Globus pallidus (tissue), 1 donor: ENCODE data around the gene GMDS.
"Not testable (repeated sequence)": the region's sequence is repeated elsewhere in the genome, so short reads cannot be mapped to it uniquely, and the experiment has no call there.

Source experiments
- DNase-seq: peaks from one replicate; pipeline ENCODE4 v3.0.0-alpha.2; 2015; ENCODE audit warnings: low spot score

Gene GMDS

GRCh38 chr6:1686117-1687098 lies 559.0 kb downstream of the GMDS start:
- no peak for DNase-seq

GRCh38 chr6:1679688-1680068 lies 565.7 kb downstream of the GMDS start:
- DNase-seq: no peak

GRCh38 chr6:1679031-1679687 lies 566.2 kb downstream of the GMDS start:
- no peak for DNase-seq

- DNase-seq: no peak
Observed at GRCh38 chr6:1678201-1678600, 567.2 kb downstream of the GMDS start.

DNA sequence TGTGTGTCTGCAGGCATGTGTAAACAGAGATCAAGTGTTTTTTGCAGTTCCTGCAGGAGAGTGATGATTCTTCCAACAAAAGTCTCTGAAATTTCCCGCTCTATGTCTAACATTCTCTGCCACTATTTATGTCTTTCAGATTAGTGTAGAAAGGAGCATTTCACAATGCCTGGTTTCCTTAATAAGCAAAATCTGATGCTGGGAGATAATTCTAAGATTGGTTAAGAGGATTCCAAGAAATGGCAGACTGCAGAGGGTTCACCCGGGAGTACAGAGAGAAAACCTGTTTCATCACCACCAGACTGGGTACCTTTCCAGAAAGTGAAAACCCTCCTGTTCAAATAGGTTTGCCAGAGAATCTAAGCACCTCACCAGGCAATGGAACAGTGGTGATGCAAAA lies 573.0 kb downstream of the GMDS start:
- DNase-seq: no peak

DNA sequence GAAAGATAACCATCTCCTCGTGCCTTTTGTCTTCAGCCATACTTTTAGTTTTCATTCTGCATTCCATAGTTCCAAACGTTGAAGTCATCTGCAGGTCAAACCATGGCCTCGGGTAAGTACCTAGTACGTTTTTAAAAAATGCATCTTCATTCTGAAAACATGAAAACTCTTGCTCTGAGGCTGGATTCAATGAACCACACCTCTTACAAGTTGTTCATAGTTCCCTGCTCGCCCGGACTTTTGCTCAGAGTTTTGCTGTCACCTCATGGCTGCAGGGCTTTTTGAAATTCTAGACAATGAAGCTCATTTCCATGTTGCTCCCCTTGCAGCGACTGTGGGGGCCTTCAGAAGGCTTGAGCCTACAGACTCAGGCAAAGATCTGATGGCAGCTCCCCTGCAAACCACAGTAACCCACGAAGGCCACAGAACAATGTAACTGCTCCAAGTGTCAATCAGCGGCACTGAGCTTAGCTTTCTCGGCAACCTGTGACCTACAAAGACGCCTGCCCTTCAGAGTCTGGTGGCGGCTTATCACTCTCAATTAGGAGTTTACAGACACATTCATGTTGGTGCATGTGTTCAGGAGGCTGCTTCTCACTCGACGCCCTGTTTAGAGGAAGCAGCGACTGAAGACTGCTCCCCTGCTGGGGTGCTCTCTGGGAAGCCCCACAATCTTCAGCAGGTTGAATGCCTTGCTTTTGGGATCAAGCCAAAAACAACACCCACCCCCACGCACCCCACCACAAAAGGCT lies 574.5 kb downstream of the GMDS start:
- DNase-seq: no peak

- no peak for DNase-seq
Observed at GRCh38 chr6:1669996-1670395, 575.4 kb downstream of the GMDS start.

DNA sequence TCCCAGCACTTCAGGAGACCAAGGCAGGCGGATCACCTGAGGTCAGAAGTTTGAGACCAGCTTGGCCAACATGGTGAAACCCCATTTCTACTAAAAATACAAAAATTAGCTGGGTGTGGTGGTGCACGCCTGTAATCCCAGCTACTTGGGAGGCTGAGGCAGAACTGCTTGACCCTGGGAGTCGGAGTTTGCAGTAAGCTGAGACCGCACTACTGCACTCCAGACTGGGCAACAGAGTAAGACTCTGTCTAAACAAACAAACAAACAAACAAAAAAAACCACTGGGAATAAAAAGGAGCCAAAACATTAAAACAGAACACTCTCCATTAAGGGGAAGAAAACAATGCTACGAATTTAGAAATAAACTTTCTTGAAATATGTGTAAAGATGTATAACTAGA lies 576.9 kb downstream of the GMDS start:
- DNase-seq: not testable (repeated sequence)

DNA sequence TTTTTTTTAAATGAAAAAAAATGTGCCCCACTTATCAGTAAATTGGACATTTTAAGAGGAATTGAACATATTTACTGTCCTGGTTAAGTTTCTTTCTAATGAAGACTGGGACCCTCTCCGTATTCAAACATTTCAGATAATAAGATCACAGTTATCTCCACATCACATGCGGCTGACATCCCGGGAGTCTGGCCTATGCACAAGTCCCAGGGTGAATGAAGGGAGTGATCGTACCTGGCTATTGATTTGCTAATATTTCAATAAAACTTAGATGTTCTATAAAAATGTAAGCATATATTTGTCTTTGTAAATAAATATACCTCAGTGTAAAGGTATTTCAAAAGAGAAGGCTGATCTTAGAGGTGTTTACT lies 577.6 kb downstream of the GMDS start:
- DNase-seq: no peak

GRCh38 chr6:1667012-1667804 lies 578.2 kb downstream of the GMDS start:
- no peak for DNase-seq

- DNase-seq: no peak
Observed at GRCh38 chr6:1665214-1665613, 580.2 kb downstream of the GMDS start.

- no peak for DNase-seq
Observed at GRCh38 chr6:1664329-1664728, 581.1 kb downstream of the GMDS start.

DNA sequence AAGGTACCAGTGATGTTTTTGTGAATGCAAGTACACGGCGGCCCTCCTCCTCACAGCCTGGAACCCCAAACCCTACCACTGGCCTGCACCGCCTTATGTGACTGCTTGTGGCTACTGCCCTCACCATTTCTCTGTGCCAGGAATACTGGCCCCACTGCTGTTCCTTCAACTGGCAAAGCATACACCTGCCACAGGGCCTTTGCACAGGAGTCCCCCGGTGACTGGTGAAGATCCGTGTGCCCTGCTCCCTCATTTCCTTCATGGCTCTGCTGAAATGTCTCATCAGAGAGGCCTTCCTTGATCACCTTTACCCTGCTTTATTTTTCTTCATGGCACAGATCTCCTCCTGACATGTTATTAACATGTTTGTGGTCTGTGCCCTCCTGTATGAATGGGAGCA lies 581.9 kb downstream of the GMDS start:
- no peak for DNase-seq

GRCh38 chr6:1662534-1662933 lies 582.9 kb downstream of the GMDS start:
- DNase-seq: no peak

DNA sequence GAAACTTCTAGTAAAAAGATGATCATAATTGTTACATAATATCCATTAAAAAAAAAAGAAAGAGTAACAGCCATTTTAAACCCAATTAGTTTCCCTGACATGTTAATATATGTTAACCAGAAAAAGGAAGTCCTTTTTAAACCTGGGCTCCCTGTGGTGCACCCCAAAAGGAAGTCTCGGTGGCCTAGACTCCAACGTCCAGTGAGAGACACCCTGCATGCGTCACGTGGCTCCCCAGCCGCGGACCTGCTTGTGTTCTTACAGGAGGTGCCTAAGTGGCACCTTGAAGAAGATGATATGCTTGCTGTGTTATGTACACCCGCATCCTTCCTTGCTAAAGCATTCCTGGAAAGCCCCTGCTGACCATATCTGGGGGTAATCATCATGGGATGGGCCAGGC lies 585.6 kb downstream of the GMDS start:
- DNase-seq: no peak

DNA sequence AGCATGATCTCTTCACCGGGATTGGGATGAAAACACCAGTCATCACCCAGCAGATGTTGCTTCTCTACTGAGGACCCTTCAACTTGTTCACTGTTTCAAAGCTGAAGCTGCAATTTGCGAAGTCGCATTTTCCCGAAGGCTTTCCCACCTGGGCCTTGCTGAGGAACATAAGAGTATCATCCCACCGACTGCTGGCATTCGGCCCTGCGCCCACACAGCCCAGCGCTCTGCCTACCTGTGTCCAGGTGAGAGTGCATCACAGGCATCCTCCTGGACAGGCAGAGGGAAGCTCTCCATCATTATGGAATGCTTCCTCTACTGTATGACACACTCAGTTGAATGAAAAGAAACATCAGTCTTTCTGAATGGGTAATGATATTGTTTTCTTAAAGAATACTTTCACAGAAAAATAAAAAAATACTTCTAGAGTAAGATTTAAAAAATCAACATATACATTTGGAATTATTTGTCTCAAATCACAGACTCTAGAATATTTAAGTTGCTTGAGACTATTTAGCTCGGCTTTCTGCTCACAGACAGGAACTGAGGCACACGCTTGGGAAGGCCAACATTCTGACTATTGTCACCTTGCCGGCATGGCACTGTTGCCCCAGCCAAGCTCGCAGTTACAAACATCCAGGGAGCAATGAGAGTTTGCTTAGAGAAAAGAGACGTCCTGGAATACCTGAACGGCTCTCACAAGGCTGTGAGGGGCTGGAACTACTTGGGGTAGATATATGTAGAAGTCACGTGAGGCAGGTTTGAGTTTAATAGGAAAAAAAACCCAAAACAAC lies 587.0 kb downstream of the GMDS start:
- DNase-seq: no peak

DNA sequence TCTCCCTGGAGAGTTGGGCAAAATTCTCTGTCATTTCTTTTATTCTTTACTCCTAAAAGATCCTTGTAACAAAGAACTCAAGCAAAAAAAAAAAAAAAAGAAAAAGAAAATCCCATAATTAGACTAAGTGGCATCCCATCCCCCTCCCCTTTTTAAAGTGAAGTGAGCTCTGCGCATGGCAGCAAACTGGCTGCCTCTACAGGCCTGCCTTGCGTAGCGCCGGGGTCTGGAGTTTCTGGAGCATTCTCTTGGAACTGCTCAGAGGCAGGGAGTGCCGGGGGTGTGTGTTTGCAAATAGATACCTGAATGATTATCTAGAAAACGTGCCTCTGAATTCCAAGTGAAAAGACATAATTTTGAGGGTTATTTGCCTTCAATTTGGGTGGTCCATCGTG lies 587.6 kb downstream of the GMDS start:
- no peak for DNase-seq

GRCh38 chr6:1657116-1657770 lies 588.2 kb downstream of the GMDS start:
- no peak for DNase-seq

- no peak for DNase-seq
Observed at GRCh38 chr6:1654054-1654453, 591.4 kb downstream of the GMDS start.

DNA sequence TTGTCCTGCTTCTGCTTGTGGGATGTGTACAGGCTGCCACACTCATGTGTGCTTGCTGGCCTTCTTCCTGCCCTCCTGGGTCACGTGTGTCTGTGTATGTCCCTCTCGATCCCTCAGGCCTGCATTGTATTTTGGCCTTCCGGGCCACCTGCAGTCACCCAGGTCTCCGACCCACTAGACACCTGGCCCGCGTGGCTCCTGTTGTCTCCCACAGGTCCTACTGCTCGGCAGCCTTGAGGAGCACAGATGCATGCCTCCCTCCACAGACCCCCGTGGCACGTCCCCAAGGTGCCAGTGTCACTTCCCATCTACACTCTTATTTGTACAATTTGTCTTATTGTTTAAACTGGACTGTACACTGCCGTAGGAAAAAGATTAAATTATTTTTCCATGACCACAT lies 592.6 kb downstream of the GMDS start:
- DNase-seq: no peak

- DNase-seq: no peak
Observed at GRCh38 chr6:1651362-1651761, 594.0 kb downstream of the GMDS start.
